Activated CD8-positive, alpha-beta T cell treated with anti-CD3 and anti-CD28 coated beads for 36 hours (primary cell): ENCODE data around the gene E4F1. TPM values are rescaled to one million over a fixed set of nuclear protein-coding genes. Genes with fewer than 3 reads are reported as not detected.
"Not testable (repeated sequence)": the region's sequence is repeated elsewhere in the genome, so short reads cannot be mapped to it uniquely, and the experiment has no call there.

Experiments
- ATAC-seq: fragments of 200-7000 bp; cut with Tn5 transposase; one replicate; pipeline ENCODE4 v1.10.0; 2021; ENCODE audit warnings: mild to moderate bottlenecking, moderate library complexity
- CTCF ChIA-PET: fragments of 350-600 bp; sonication (Branson Sonifier 250); formaldehyde crosslinking; loops from one replicate; lab custom pipeline; 2021; ENCODE audit warnings: antibody characterized with exemption; lab: Charles Lee
- POLR2A ChIA-PET: fragments of 350-600 bp; sonication (Branson Sonifier 250); formaldehyde crosslinking; loops from one replicate; lab custom pipeline; 2021; ENCODE audit warnings: antibody characterized with exemption; lab: Charles Lee
- DNase-seq: peaks from one replicate; pipeline ENCODE4 v3.0.0-alpha.2; 2020
- H3K27ac Mint-ChIP-seq: one replicate; pipeline ENCODE4 v1.8.0; 2021; ENCODE audit warnings: mild to moderate bottlenecking, mixed read lengths
- H3K27me3 Mint-ChIP-seq: one replicate; pipeline ENCODE4 v1.8.0; 2021; ENCODE audit warnings: mixed read lengths
- H3K36me3 Mint-ChIP-seq: one replicate; pipeline ENCODE4 v1.8.0; 2021; ENCODE audit warnings: low read depth, mixed read lengths
- H3K4me1 Mint-ChIP-seq: one replicate; pipeline ENCODE4 v1.8.0; 2021; ENCODE audit warnings: low read depth, mixed read lengths
- H3K4me3 Mint-ChIP-seq: one replicate; pipeline ENCODE4 v1.8.0; 2021; ENCODE audit warnings: mild to moderate bottlenecking, moderate library complexity, mixed read lengths
- H3K9me3 Mint-ChIP-seq: one replicate; pipeline ENCODE4 v1.8.0; 2021; ENCODE audit warnings: mixed read lengths
- intact Hi-C: fragments of 100-400 bp; cut with micrococcal nuclease; formaldehyde crosslinking; loops from one replicate; pipeline ENCODE4 v1.10.0; 2022
- total RNA-seq, 2 experiments: library from RNA; stranded (reverse); gene quantifications; one replicate each; pipeline ENCODE4 v1.2.3, GENCODE V29; 2021
- TF ChIP-seq, protein P1 (sequence below): fragments of 200-600 bp; IDR thresholded peaks from one replicate; pipeline ENCODE4 v1.8.0; 2022; ENCODE audit warnings: antibody characterized with exemption, mild to moderate bottlenecking

E4F1 gene
- total RNA-seq, 2 experiments from 2014 or later, result 19.4 to 21.1 TPM

GRCh38 chr16:2253293-2253692 lies 29.9 kb downstream of the E4F1 start:
- H3K9me3 Mint-ChIP-seq, result no peaks in the 10 kb centered on the region
- ChIA-PET CTCF (interaction anchor here (2.7 kb wide), 2 partner anchors 10 to 28 kb away, joined by 9 to 10 read pairs; no protein-coding TSS in a partner anchor), POLR2A (interaction anchor here (0.6 to 3.8 kb wide), 11 partner anchors 8 to 272 kb away, joined by 3 to 59 read pairs (median 4); partner anchors contain the start of gene TRAF7)
- ATAC-seq (no peak), DNase-seq (no peak)
- TF ChIP-seq, protein P1, sequence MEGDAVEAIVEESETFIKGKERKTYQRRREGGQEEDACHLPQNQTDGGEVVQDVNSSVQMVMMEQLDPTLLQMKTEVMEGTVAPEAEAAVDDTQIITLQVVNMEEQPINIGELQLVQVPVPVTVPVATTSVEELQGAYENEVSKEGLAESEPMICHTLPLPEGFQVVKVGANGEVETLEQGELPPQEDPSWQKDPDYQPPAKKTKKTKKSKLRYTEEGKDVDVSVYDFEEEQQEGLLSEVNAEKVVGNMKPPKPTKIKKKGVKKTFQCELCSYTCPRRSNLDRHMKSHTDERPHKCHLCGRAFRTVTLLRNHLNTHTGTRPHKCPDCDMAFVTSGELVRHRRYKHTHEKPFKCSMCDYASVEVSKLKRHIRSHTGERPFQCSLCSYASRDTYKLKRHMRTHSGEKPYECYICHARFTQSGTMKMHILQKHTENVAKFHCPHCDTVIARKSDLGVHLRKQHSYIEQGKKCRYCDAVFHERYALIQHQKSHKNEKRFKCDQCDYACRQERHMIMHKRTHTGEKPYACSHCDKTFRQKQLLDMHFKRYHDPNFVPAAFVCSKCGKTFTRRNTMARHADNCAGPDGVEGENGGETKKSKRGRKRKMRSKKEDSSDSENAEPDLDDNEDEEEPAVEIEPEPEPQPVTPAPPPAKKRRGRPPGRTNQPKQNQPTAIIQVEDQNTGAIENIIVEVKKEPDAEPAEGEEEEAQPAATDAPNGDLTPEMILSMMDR, result no peak
- H3K27me3 Mint-ChIP-seq, result no peaks in the 10 kb centered on the region
- intact Hi-C loops, result no loop called here
- no peak overlapping the region for H3K4me3 Mint-ChIP-seq
- peaks cover 14% of the 10 kb centered on the region for H3K4me1 Mint-ChIP-seq
- peaks cover 51% of the 10 kb centered on the region for H3K36me3 Mint-ChIP-seq
- H3K27ac Mint-ChIP-seq, result peak overlapping the region; percentile 49

DNA sequence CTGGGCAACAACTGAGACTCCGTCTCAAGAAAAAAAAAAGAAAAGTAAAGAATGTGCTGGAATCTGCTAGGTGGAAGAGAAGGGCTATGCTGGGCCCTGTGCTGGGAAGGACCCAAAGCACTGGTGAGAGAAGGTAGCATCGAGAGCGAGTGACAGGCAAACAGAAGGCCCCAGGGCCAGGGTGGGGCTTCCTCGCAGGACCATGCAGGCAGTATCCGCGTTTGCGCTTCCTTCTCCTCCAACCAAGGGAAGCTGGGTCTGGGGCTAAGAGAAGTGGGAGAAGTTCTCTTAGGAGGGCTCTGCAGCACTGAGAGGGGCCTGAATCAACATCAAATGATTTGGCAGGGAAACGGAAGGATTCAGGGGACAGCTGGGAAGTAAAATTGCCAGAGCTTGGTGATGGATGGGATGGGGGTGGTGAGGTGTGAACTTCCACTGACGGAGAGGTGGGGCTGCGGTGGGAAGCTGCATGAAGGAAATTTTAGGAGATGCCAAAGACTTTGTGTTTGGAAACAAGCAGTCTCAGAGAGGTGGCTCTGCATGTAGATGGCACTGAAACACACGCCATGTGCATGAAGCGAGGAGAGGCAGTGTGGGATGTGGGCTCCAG lies 33.2 kb downstream of the E4F1 start:
- H3K4me3 Mint-ChIP-seq, result no peak overlapping the region
- H3K4me1 Mint-ChIP-seq, result peaks cover 9% of the 10 kb centered on the region
- intact Hi-C loops, result no loop called here
- H3K36me3 Mint-ChIP-seq, result peaks cover 61% of the 10 kb centered on the region
- H3K27me3 Mint-ChIP-seq, result no peaks in the 10 kb centered on the region
- peak overlapping the region; percentile 39 for H3K27ac Mint-ChIP-seq
- ATAC-seq (no peak), DNase-seq (no peak)
- TF ChIP-seq, protein P1, result no peak
- CTCF ChIA-PET, result interaction anchor here (1.2 kb wide), 1 partner anchor 10 kb away, joined by 3 read pairs; no protein-coding TSS in a partner anchor
- no peaks in the 10 kb centered on the region for H3K9me3 Mint-ChIP-seq
- POLR2A ChIA-PET, result interaction anchor here (0.8 to 2.3 kb wide), 9 partner anchors 9 to 105 kb away, joined by 3 to 7 read pairs (median 4); no protein-coding TSS in a partner anchor

GRCh38 chr16:2257726-2258125 lies 34.3 kb downstream of the E4F1 start:
- H3K36me3 Mint-ChIP-seq, result peaks cover 70% of the 10 kb centered on the region
- no peaks in the 10 kb centered on the region for H3K9me3 Mint-ChIP-seq
- H3K4me3 Mint-ChIP-seq, result no peak overlapping the region
- H3K27ac Mint-ChIP-seq, result no peak overlapping the region
- peaks cover 5% of the 10 kb centered on the region for H3K4me1 Mint-ChIP-seq
- TF ChIP-seq, protein P1, result no peak
- POLR2A ChIA-PET, result interaction anchor here (0.7 to 2.3 kb wide), 9 partner anchors 10 to 276 kb away, joined by 3 to 7 read pairs (median 4); partner anchors contain the start of gene RNPS1
- CTCF ChIA-PET, result interaction anchor here (1.2 kb wide), 1 partner anchor 11 kb away, joined by 3 read pairs; no protein-coding TSS in a partner anchor
- intact Hi-C loops, result no loop called here
- ATAC-seq, result no peak
- H3K27me3 Mint-ChIP-seq, result no peaks in the 10 kb centered on the region
- DNase-seq, result no peak

- CTCF ChIA-PET, result interaction anchor here (1.6 to 1.8 kb wide), 2 partner anchors 64 to 236 kb away, joined by 3 to 5 read pairs; no protein-coding TSS in a partner anchor
- H3K4me1 Mint-ChIP-seq, intact Hi-C loops, H3K27ac Mint-ChIP-seq, H3K27me3 Mint-ChIP-seq, H3K4me3 Mint-ChIP-seq, ATAC-seq, DNase-seq, H3K9me3 Mint-ChIP-seq: not testable (repeated sequence)
- H3K36me3 Mint-ChIP-seq, result peaks cover 71% of the 10 kb centered on the region
- POLR2A ChIA-PET, result interaction anchor here (0.7 to 6.3 kb wide), 10 partner anchors 7 to 102 kb away, joined by 3 to 59 read pairs (median 4); partner anchors contain the start of genes DNASE1L2, ECI1 and RNPS1
These were observed 35.1 kb downstream of the E4F1 start for GRCh38 chr16:2258530-2258929.

GRCh38 chr16:2260250-2260649 lies 36.9 kb downstream of the E4F1 start:
- intact Hi-C loops, result no loop called here
- DNase-seq (no peak), ATAC-seq (no peak)
- Mint-ChIP-seq H3K27me3 (no peaks in the 10 kb centered on the region), H3K36me3 (peaks cover 78% of the 10 kb centered on the region), H3K4me1 (peaks cover 13% of the 10 kb centered on the region), H3K9me3 (no peaks in the 10 kb centered on the region), H3K4me3 (no peak overlapping the region), H3K27ac (no peak overlapping the region)
- ChIA-PET CTCF (interaction anchor here (1.8 kb wide), 1 partner anchor 65 kb away, joined by 5 read pairs; no protein-coding TSS in a partner anchor), POLR2A (interaction anchor here (1.5 to 6.3 kb wide), 4 partner anchors 9 to 24 kb away, joined by 3 to 59 read pairs (median 5); partner anchors contain the start of genes DNASE1L2 and ECI1)
- TF ChIP-seq, protein P1, result no peak

DNA sequence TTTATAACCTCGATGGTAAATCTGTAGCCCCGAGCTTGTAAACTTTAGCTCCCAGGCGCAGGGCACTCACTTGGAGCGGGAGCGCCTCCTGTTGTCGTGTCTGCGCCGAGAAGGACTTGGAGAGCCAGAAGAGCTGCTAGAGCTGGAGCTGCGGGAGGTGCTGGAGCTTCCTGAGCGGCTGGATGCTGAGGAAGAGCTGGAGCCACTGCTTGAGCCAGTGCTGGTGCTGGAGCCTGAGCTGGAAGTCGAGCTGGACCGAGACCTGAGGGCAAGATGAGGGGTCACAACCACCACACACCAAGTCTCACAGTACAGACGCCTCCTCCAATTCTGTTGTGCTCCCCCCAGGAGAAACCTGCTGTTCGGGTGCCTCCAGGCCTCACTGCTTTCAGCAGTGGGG lies 39.6 kb downstream of the E4F1 start:
- Mint-ChIP-seq H3K4me1 (peaks cover 27% of the 10 kb centered on the region), H3K36me3 (peaks cover 73% of the 10 kb centered on the region)
- ChIA-PET POLR2A (interaction anchor here (1.5 to 6.3 kb wide), 4 partner anchors 9 to 33 kb away, joined by 3 to 59 read pairs (median 12); partner anchors contain the start of gene ECI1), CTCF (interaction anchor here (1.7 kb wide), 1 partner anchor 11 kb away, joined by 10 read pairs; the partner anchor contains the start of gene ECI1)
- H3K9me3 Mint-ChIP-seq, intact Hi-C loops, H3K4me3 Mint-ChIP-seq, H3K27ac Mint-ChIP-seq, DNase-seq, ATAC-seq, H3K27me3 Mint-ChIP-seq: not testable (repeated sequence)

DNA sequence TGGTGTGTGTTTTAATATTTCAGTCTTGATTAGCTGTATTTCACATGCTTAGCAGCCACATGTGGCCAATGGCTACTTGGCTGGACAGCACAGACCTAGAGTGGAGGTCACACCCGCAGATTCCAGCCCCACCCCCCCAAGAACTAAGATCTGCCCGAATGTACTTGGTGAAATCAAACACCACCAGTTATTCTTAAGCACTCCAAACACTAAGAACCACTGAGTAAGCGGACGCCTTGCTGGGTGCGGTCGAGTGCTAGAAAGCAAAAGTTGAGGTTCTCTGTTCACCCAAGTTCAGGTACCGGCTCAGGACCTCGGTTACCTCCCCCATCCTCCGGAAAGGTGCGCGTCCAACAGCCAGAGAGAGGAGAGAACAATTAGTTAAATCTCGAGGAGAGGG lies 43.5 kb downstream of the E4F1 start:
- H3K4me3 Mint-ChIP-seq, result peak overlapping the region; percentile 76
- intact Hi-C loops, H3K9me3 Mint-ChIP-seq, CTCF ChIA-PET, H3K27me3 Mint-ChIP-seq, ATAC-seq: not testable (repeated sequence)
- peak overlapping the region; percentile 82 for H3K27ac Mint-ChIP-seq
- POLR2A ChIA-PET, result interaction anchor here (0.8 to 2.5 kb wide), 5 partner anchors 10 to 112 kb away, joined by 3 to 16 read pairs (median 5); partner anchors contain the start of genes ABCA3, ECI1 and TRAF7
- peak; percentile 35 for DNase-seq
- peaks cover 38% of the 10 kb centered on the region for H3K4me1 Mint-ChIP-seq
- H3K36me3 Mint-ChIP-seq, result peaks cover 52% of the 10 kb centered on the region
